GM10847 (cell line): Measurements from ENCODE around the gene SPTBN1.

Experiments
- POLR2A ChIP-seq: IDR thresholded peaks from 2 replicates; pipeline ENCODE4 v1.6.1; 2011; ENCODE audit not compliant: insufficient read length; ENCODE audit errors: extremely low read depth

Gene SPTBN1

GRCh38 chr2:54680397-54681041 lies 224.4 kb downstream of the SPTBN1 start:
- TF ChIP-seq POLR2A = no peak

- TF ChIP-seq POLR2A = no peak
Observed at GRCh38 chr2:54681416-54681815, 225.3 kb downstream of the SPTBN1 start.

- no peak for TF ChIP-seq POLR2A
Observed at GRCh38 chr2:54683596-54683995, 227.5 kb downstream of the SPTBN1 start.

- no peak for TF ChIP-seq POLR2A
Observed at GRCh38 chr2:54685263-54685775, 229.2 kb downstream of the SPTBN1 start.

- TF ChIP-seq POLR2A = no peak
Observed at GRCh38 chr2:54687595-54688152, 231.5 kb downstream of the SPTBN1 start.

GRCh38 chr2:54691445-54692135 lies 235.5 kb downstream of the SPTBN1 start:
- TF ChIP-seq POLR2A = no peak

GRCh38 chr2:54692556-54692955 lies 236.4 kb downstream of the SPTBN1 start:
- no peak for TF ChIP-seq POLR2A

GRCh38 chr2:54695378-54695777 lies 239.3 kb downstream of the SPTBN1 start:
- no peak for TF ChIP-seq POLR2A

GRCh38 chr2:54697934-54698333 lies 241.8 kb downstream of the SPTBN1 start:
- no peak for TF ChIP-seq POLR2A

- no peak for TF ChIP-seq POLR2A
Observed at GRCh38 chr2:54699665-54700064, 243.5 kb downstream of the SPTBN1 start.

- TF ChIP-seq POLR2A = no peak
Observed at GRCh38 chr2:54701029-54701428, 244.9 kb downstream of the SPTBN1 start.

GRCh38 chr2:54704238-54704637 lies 248.1 kb downstream of the SPTBN1 start:
- no peak for TF ChIP-seq POLR2A

- no peak for TF ChIP-seq POLR2A
Observed at GRCh38 chr2:54704688-54705605, 248.8 kb downstream of the SPTBN1 start.

GRCh38 chr2:54706622-54707021 lies 250.5 kb downstream of the SPTBN1 start:
- TF ChIP-seq POLR2A = no peak
